ENCODE measurements around the gene XRRA1.

DNA sequence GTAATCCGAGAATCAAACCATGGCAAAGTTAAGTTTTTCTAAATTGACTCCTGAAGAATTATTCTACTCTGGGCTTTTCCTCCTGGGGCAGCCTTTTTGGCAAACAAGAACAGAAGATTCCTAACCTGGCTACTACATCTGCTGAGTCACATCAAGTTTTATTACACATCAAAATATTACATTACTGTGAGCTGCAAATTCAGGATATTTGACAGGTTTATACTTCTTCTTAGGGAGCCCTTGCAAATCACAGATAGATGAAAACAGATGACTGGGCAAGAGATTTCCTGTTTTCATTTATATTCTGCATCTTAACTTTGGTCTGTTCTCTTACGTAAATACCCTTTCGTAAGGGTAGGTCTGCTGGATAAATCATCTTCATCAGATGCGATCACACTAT is 23.6 kb downstream of the XRRA1 start:
- TF ChIP-seq, protein P1, sequence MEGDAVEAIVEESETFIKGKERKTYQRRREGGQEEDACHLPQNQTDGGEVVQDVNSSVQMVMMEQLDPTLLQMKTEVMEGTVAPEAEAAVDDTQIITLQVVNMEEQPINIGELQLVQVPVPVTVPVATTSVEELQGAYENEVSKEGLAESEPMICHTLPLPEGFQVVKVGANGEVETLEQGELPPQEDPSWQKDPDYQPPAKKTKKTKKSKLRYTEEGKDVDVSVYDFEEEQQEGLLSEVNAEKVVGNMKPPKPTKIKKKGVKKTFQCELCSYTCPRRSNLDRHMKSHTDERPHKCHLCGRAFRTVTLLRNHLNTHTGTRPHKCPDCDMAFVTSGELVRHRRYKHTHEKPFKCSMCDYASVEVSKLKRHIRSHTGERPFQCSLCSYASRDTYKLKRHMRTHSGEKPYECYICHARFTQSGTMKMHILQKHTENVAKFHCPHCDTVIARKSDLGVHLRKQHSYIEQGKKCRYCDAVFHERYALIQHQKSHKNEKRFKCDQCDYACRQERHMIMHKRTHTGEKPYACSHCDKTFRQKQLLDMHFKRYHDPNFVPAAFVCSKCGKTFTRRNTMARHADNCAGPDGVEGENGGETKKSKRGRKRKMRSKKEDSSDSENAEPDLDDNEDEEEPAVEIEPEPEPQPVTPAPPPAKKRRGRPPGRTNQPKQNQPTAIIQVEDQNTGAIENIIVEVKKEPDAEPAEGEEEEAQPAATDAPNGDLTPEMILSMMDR (IDR thresholded peaks at IDR 0.05): no peak
- no peak for TF ChIP-seq POLR2A (IDR thresholded peaks at IDR 0.05)

Measured in uterus (tissue), 2 donors.